Keratinocyte (primary cell): ENCODE measurements around the gene SPAG9. TPM values are rescaled to one million over a fixed set of nuclear protein-coding genes. Genes with fewer than 3 reads are reported as not detected.
A peak's percentile ranks its signal among the peaks of the same experiment; 100 is the strongest.

Experiments used
- DNase-seq: peaks from one replicate; pipeline ENCODE4 v3.0.0-alpha.2; 2011; ENCODE audit warnings: low read depth, missing footprints, low spot score
- FAIRE-seq: peaks from 2 replicates; lab custom pipeline; 2011; peaks lifted over from hg19 to GRCh38; lab: Jason Lieb, UNC
- H2AFZ ChIP-seq: 2 replicates; pipeline ENCODE4 v1.6.0; 2012; ENCODE audit warnings: low read length, control low read depth, inconsistent platforms; ENCODE audit not compliant: control insufficient read depth
- H3K27ac ChIP-seq: 2 replicates; pipeline ENCODE4 v1.5.1; 2011; ENCODE audit warnings: low read length; ENCODE audit not compliant: control insufficient read depth, insufficient read depth
- H3K27me3 ChIP-seq: 3 replicates; pipeline ENCODE4 v1.6.0; 2011; ENCODE audit warnings: low read length; ENCODE audit not compliant: control insufficient read depth, insufficient read depth; ENCODE audit errors: extremely low read depth
- H3K36me3 ChIP-seq, 2 experiments: 2 replicates in 1 of 2; 3 replicates in 1 of 2; pipeline ENCODE4 v1.5.1; 2011; ENCODE audit warnings: low read length in 2 of 2, mild to moderate bottlenecking in 1 of 2; ENCODE audit not compliant: control insufficient read depth in 2 of 2, insufficient read depth in 2 of 2; ENCODE audit errors: extremely low read depth in 1 of 2
- H3K4me1 ChIP-seq: 3 replicates; pipeline ENCODE4 v1.5.1; 2011; ENCODE audit warnings: low read length; ENCODE audit not compliant: control insufficient read depth, insufficient read depth; ENCODE audit errors: extremely low read depth
- H3K4me2 ChIP-seq: 3 replicates; pipeline ENCODE4 v1.6.0; 2011; ENCODE audit warnings: low read depth, low read length; ENCODE audit not compliant: control insufficient read depth, insufficient read depth; ENCODE audit errors: extremely low read depth
- H3K4me3 ChIP-seq, 3 experiments: fragments of 200-600 bp in 1 of 3; sonication (generic) in 1 of 3; 2 replicates in 2 of 3; 3 replicates in 1 of 3; pipeline ENCODE4 v1.5.1; 2011 to 2016; ENCODE audit warnings: low read length in 3 of 3, mild to moderate bottlenecking in 3 of 3, control low read depth in 2 of 3, inconsistent platforms in 1 of 3, low read depth in 1 of 3, mixed read lengths in 1 of 3, mixed run types in 1 of 3, moderate library complexity in 1 of 3; ENCODE audit not compliant: control insufficient read depth in 2 of 3, insufficient read depth in 2 of 3; ENCODE audit errors: extremely low read depth in 1 of 3
- H3K79me2 ChIP-seq: 2 replicates; pipeline ENCODE4 v1.6.0; 2012; ENCODE audit warnings: low read length; ENCODE audit not compliant: control insufficient read depth, insufficient read depth
- H3K9ac ChIP-seq: 3 replicates; pipeline ENCODE4 v1.6.0; 2011; ENCODE audit warnings: low read length; ENCODE audit not compliant: control insufficient read depth, insufficient read depth; ENCODE audit errors: extremely low read depth
- H3K9me1 ChIP-seq: 3 replicates; pipeline ENCODE4 v1.6.0; 2011; ENCODE audit warnings: low read length; ENCODE audit not compliant: control insufficient read depth, insufficient read depth; ENCODE audit errors: extremely low read depth
- H3K9me3 ChIP-seq: 2 replicates; pipeline ENCODE4 v1.5.1; 2012; ENCODE audit warnings: low read depth, low read length; ENCODE audit not compliant: control insufficient read depth
- H4K20me1 ChIP-seq: 3 replicates; pipeline ENCODE4 v1.6.0; 2011; ENCODE audit warnings: low read length; ENCODE audit not compliant: control insufficient read depth, insufficient read depth; ENCODE audit errors: extremely low read depth
- EZH2 ChIP-seq: IDR thresholded peaks from one replicate; pipeline ENCODE4 v1.6.1; 2012; ENCODE audit warnings: inconsistent platforms, mild to moderate bottlenecking, low read length, moderate library complexity
- dilution Hi-C: fragments of 300-500 bp; cut with MboI; formaldehyde crosslinking; loops from one replicate; pipeline ENCODE4 v1.7.0; 2020; ENCODE audit warnings: low sequenced_read_pairs; ENCODE audit not compliant: extremely low pct_ligation_motif_present
- polyA plus RNA-seq, 5 experiments: library from polyadenylated mRNA; depleted of rRNA in 3 of 5; stranded (reverse) in 3 of 5; stranded (forward) in 1 of 5; unstranded in 1 of 5; fragments of >200 nt; gene quantifications; 1 replicate in 1 of 5; 2 replicates in 3 of 5; 3 replicates in 1 of 5; pipeline versions ENCODE4 v1.2.1 to v1.2.3, GENCODE V29; 2011 to 2012; ENCODE audit warnings: missing spikeins in 2 of 5, low read depth in 1 of 5, low replicate concordance in 1 of 5
- TF ChIP-seq, protein P1 (sequence below), 3 experiments: IDR thresholded peaks in 1 of 3; conservative IDR thresholded peaks in 1 of 3; optimal IDR thresholded peaks in 1 of 3; 2 replicates in 2 of 3; 3 replicates in 1 of 3; pipeline versions ENCODE3 to v1.5.1; 2011; ENCODE audit warnings: low read length in 3 of 3, mild to moderate bottlenecking in 3 of 3, moderate library complexity in 2 of 3, control low read depth in 1 of 3, inconsistent platforms in 1 of 3; ENCODE audit not compliant: insufficient read depth in 2 of 3; ENCODE audit errors: extremely low read depth in 1 of 3

Gene SPAG9
- polyA plus RNA-seq, 1 donor (not counting 4 experiments of a cell fraction or from before 2014, with no cell fraction given), result 43.1 TPM

DNA sequence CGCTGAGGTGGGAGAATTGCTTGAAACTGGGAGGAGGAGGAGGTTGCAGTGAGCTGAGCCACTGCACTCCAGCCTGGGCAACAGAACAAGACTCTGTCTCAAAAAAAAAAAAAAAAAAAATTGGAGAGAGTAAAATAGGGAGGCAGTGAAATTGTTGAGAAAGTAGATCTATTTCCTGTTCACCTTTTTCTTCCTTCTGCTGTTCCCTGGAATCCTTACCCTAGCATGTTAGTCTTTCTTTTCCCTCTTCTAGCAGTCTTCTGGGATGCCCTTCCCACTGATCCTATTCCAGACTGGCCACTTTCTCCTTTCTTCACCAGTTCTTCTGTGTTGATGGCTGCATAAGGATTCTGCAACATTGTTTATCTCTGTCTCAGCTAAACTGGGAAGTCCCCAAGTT lies 48.7 kb upstream of the SPAG9 start:
- FAIRE-seq, result no peak

DNA sequence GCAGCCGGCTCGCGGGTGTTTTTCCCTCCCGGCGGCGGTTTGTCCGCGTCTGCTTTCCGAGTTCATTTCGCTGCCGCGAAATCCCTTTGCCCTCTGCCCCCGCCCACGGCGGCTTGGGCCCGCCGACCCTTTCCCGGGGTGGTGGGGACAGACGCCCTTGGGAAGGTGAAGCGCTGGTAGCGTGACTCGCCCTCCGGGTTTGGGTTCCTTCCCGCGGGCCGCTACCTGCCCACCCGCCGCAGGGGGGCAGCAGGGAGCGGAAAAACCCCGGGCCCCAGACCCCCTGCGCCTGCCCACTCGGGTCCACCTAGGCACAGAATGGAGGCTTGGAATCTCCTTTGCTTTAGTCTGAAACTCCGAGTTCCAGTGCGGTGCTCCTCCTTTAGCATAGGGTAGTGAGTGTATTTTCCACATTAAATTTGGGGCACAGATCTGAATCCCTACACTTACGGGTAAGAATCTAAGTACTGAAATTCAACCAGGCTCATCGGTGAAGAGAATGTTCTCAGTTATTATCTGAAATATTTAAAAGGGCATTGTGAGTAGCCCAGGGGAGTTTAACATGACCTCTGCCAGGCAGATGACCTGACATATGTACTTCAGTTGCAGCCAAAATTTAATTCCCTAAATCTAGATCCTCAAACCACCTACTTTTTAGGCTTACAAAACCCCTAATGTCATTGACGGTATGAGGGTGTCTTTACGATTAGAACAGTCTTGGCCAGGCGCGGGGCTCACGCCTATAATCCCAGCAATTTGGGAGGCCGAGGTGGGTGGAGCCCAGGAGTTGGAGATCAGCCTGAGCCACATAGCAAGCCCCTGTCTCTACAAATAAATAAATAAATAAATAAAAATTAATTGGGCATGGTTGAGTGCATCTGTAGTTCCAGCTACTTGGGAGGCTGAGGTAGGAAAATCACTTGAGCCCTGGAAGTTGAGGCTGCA lies 46.6 kb upstream of the SPAG9 start:
- H3K9me3 ChIP-seq, result no peaks in the 10 kb centered on the region
- no peaks in the 10 kb centered on the region for H3K9me1 ChIP-seq
- peak overlapping the region; percentile 88 for H3K27ac ChIP-seq
- peaks cover 26% of the 10 kb centered on the region for H3K79me2 ChIP-seq
- H3K4me1 ChIP-seq, result peaks cover 18% of the 10 kb centered on the region
- peak overlapping the region; percentile 42 for H2AFZ ChIP-seq
- FAIRE-seq, result no peak
- peak overlapping the region; percentile 90 to 96 (median 95) for H3K4me3 ChIP-seq
- no peak for DNase-seq
- dilution Hi-C loops, result no loop called here
- no peaks in the 10 kb centered on the region for H3K27me3 ChIP-seq
- peaks cover 3% of the 10 kb centered on the region for H4K20me1 ChIP-seq
- H3K4me2 ChIP-seq, result peak overlapping the region; percentile 90
- TF ChIP-seq, protein P1, sequence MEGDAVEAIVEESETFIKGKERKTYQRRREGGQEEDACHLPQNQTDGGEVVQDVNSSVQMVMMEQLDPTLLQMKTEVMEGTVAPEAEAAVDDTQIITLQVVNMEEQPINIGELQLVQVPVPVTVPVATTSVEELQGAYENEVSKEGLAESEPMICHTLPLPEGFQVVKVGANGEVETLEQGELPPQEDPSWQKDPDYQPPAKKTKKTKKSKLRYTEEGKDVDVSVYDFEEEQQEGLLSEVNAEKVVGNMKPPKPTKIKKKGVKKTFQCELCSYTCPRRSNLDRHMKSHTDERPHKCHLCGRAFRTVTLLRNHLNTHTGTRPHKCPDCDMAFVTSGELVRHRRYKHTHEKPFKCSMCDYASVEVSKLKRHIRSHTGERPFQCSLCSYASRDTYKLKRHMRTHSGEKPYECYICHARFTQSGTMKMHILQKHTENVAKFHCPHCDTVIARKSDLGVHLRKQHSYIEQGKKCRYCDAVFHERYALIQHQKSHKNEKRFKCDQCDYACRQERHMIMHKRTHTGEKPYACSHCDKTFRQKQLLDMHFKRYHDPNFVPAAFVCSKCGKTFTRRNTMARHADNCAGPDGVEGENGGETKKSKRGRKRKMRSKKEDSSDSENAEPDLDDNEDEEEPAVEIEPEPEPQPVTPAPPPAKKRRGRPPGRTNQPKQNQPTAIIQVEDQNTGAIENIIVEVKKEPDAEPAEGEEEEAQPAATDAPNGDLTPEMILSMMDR (optimal IDR thresholded peaks at IDR 0.05 in 1 of 3, IDR thresholded peaks at IDR 0.05 in 1 of 3, conservative IDR thresholded peaks at IDR 0.05 in 1 of 3; ENCODE audit: extremely low read depth in 1 of 3, insufficient read depth in 2 of 3, low read length in 3 of 3), result peak; percentile 61 to 86 (median 71)
- no peak for TF ChIP-seq EZH2
- peak overlapping the region; percentile 96 for H3K9ac ChIP-seq
- peaks cover 27 to 30% of the 10 kb centered on the region in 2 experiments for H3K36me3 ChIP-seq

More for the DNA sequence above, 48.7 kb upstream of the SPAG9 start:
- Histone ChIP-seq H3K27me3 (no peaks in the 10 kb centered on the region), H3K4me1 (peaks cover 18% of the 10 kb centered on the region), H3K79me2 (peaks cover 26% of the 10 kb centered on the region), H3K9me1 (no peaks in the 10 kb centered on the region), H3K36me3 (peaks cover 24 to 25% of the 10 kb centered on the region in 2 experiments), H2AFZ (no peak overlapping the region), H3K27ac (no peak overlapping the region), H4K20me1 (peaks cover 3% of the 10 kb centered on the region), H3K9ac (no peak overlapping the region), H3K9me3 (no peaks in the 10 kb centered on the region), H3K4me2 (no peak overlapping the region), H3K4me3 (no peak overlapping the region)
- dilution Hi-C loops, result no loop called here
- no peak for TF ChIP-seq EZH2
- TF ChIP-seq, protein P1 (optimal IDR thresholded peaks at IDR 0.05 in 1 of 3, IDR thresholded peaks at IDR 0.05 in 1 of 3, conservative IDR thresholded peaks at IDR 0.05 in 1 of 3; ENCODE audit: extremely low read depth in 1 of 3, insufficient read depth in 2 of 3, low read length in 3 of 3), result no peak
- DNase-seq, result no peak
